Subcutaneous abdominal adipose tissue (tissue), 5 donors: ENCODE measurements around the gene TMEM208.
A peak's percentile ranks its signal among the peaks of the same experiment; 100 is the strongest.

Experiments
- H3K27ac ChIP-seq: one replicate; pipeline ENCODE4 v1.7.0; 2013; ENCODE audit warnings: low read depth, mild to moderate bottlenecking, inconsistent platforms, low read length, moderate library complexity
- H3K27me3 ChIP-seq, 5 donors: one replicate each; pipeline ENCODE4 v1.7.0; 2013; ENCODE audit warnings: low read length in 5 of 5, inconsistent platforms in 1 of 5; ENCODE audit not compliant: control insufficient read depth in 5 of 5, insufficient read depth in 4 of 5
- H3K36me3 ChIP-seq, 5 donors: one replicate each; pipeline ENCODE4 v1.7.0; 2013; ENCODE audit warnings: low read length in 5 of 5; ENCODE audit not compliant: control insufficient read depth in 5 of 5, insufficient read depth in 5 of 5
- H3K4me1 ChIP-seq, 5 donors: one replicate each; pipeline ENCODE4 v1.7.0; 2013; ENCODE audit warnings: low read length in 5 of 5, mild to moderate bottlenecking in 3 of 5, moderate library complexity in 1 of 5; ENCODE audit not compliant: control insufficient read depth in 5 of 5, insufficient read depth in 5 of 5
- H3K4me3 ChIP-seq, 5 donors: one replicate each; pipeline ENCODE4 v1.7.0; 2013; ENCODE audit warnings: low read length in 5 of 5, low read depth in 1 of 5
- H3K9ac ChIP-seq, 5 donors: one replicate each; pipeline ENCODE4 v1.7.0; 2013; ENCODE audit warnings: low read length in 5 of 5, mild to moderate bottlenecking in 4 of 5, moderate library complexity in 3 of 5
- H3K9me3 ChIP-seq, 5 donors: one replicate each; pipeline ENCODE4 v1.7.0; 2013; ENCODE audit warnings: low read length in 5 of 5; ENCODE audit not compliant: control insufficient read depth in 5 of 5
- donor health status: healthy.
- donor health status: healthy.
- donor health status: healthy.
- donor health status: healthy.
- donor health status: healthy.

The TMEM208 gene

DNA sequence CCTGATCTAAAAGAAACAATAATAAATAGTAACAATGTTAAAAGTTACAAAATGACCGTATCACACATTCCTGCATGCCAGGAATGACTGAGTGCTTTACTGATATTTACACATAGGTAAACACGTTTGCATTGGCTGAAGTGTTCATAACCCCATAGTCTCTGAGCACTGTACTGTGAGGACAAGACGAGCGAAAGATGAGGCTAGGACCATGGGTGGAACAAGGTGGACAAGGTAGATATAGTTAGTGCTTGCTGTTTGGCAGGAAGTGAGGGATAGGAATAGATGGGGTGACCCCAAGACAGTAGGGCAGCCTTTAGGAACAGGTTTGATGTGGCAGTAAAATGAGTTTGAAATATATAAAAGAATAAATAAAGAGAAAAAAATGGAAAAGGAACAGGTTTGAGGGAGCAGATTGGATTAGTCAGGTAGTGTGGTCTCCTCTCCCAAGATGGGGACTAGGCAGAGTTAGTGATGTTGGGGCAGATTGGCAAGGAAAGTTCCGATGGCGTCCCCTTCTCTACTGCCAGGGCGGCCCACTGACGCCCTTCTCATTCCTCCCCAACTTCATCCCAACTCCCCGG lies 35.4 kb upstream of the TMEM208 start:
- peaks cover 18 to 50% (median 26%) of the 10 kb centered on the region in 5 donors for H3K4me1 ChIP-seq
- H3K4me3 ChIP-seq: peak overlapping the region in 4 of 5 donors; percentile 53 to 98 (median 84)
- H3K27me3 ChIP-seq: no peaks in the 10 kb centered on the region
- peaks cover 0 to 34% (median 29%) of the 10 kb centered on the region in 5 donors for H3K36me3 ChIP-seq
- H3K27ac ChIP-seq: no peak overlapping the region
- no peak overlapping the region for H3K9ac ChIP-seq
- no peaks in the 10 kb centered on the region for H3K9me3 ChIP-seq

DNA sequence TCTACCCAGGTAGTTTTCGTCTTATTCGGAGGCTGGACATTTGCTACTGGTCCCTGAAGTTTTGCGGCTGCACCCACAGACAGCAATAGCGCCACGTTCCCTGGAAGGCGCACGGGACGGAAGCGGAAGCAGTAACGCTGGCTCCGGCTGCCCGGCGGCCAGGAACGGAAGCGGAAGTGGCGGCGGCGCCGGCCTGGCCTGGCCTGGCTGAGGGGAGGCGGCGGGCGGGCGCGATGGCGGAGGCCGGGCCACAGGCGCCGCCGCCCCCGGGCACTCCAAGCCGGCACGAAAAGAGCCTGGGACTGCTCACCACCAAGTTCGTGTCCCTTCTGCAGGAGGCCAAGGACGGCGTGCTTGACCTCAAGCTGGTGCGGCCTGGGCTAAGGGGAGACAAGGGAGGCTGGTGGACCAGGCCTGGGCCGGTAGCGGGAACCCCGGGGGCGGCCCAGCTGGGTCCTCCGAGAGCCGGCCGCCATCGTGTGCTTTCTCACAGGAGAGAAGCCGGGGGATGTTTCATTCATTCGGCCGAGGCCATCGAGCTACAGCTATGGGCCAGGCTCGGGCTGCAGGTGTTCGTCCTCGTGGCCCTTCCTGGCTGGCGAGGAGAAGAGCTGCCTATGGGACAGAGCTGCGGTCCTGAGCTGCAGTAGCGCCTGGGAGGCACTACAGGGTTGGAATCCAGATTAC lies 34.8 kb upstream of the TMEM208 start, which contains the start of gene E2F4:
Gene E2F4 (plus strand): TSS at position 161 of the 687 bp plus-strand sequence. CDS start 73 bp downstream, at position 234.
- Histone ChIP-seq H3K27ac (peak within 1 kb of the TSS; percentile 79), H3K4me1 (peaks cover 18 to 52% (median 27%) of the 10 kb centered on the region in 5 donors)

DNA sequence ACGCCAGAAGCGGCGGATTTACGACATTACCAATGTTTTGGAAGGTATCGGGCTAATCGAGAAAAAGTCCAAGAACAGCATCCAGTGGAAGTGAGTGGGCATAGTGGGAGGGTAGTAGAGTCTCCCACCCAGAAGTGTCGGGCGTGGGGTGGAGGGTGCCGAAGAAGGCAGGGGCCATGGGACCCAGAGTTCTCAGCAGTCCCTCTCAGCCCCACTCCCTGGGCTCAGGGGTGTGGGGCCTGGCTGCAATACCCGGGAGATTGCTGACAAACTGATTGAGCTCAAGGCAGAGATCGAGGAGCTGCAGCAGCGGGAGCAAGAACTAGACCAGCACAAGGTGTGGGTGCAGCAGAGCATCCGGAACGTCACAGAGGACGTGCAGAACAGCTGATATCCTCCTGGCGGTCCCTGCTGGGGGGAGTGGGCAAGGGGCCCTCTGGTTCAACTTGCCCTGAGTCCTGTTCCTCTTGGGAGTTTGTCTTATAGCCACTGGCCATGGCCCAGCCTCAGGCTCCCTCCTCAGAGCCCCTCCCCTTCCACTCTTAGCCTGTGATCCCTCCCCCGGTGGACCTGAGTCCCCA lies 34.1 kb upstream of the TMEM208 start:
- Histone ChIP-seq H3K9ac (peak overlapping the region; percentile 84 to 100 (median 96)), H3K9me3 (no peaks in the 10 kb centered on the region), H3K4me3 (peak overlapping the region; percentile 75 to 98 (median 95)), H3K36me3 (peaks cover 0 to 45% (median 41%) of the 10 kb centered on the region in 5 donors), H3K27ac (peak overlapping the region; percentile 79), H3K27me3 (no peaks in the 10 kb centered on the region), H3K4me1 (peaks cover 18 to 59% (median 34%) of the 10 kb centered on the region in 5 donors)

More for the DNA sequence above, 34.8 kb upstream of the TMEM208 start, which contains the start of gene E2F4:
- Histone ChIP-seq H3K9me3 (no peaks in the 10 kb centered on the region), H3K9ac (peak within 1 kb of the TSS; percentile 84 to 100 (median 96)), H3K27me3 (no peaks in the 10 kb centered on the region), H3K36me3 (peaks cover 0 to 40% (median 34%) of the 10 kb centered on the region in 5 donors), H3K4me3 (peak within 1 kb of the TSS; percentile 75 to 98 (median 95))

DNA sequence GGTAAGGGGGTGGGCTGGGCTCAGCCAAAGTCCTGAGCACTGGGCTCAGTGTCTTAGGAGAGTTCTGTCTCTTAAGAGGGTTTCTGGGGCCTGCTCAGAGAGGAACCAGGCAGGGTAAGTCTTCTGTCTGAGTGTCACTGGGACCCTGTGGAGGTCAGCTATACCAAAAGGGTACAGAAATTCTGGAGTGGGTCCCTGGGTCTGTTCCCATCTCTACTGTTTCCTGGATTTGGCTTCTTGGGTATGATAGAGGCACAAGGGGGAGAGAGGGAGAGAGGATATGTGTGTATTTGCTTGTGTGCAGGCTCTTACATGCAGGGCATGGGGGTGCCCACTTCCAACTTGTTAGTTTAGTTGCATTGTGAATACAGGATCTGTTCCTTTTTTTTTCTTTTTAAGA lies 33.4 kb upstream of the TMEM208 start:
- H3K4me1 ChIP-seq: peaks cover 19 to 64% (median 41%) of the 10 kb centered on the region in 5 donors

DNA sequence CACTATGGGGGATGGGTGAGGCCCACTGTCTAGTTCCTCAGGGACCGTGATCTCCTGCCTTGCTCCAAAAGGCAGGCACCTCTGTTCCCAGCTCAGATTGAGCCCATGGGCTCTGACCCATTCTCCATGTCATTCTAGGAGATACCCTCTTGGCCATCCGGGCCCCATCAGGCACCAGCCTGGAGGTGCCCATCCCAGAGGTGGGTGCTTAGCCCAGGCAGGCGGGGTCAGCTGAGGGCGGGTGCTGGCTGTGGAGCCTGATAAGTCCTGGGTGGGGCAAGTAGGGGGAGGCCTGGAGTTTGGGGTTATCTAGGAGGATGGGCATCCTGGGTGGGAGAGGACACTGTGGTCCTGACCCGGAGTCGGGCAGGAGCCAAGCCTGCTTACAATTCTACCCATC lies 32.7 kb upstream of the TMEM208 start:
- peaks cover 0 to 51% (median 47%) of the 10 kb centered on the region in 5 donors for H3K36me3 ChIP-seq
- peaks cover 19 to 69% (median 48%) of the 10 kb centered on the region in 5 donors for H3K4me1 ChIP-seq
- no peak overlapping the region for H3K27ac ChIP-seq
- no peak overlapping the region for H3K4me3 ChIP-seq
- no peaks in the 10 kb centered on the region for H3K9me3 ChIP-seq
- H3K27me3 ChIP-seq: no peaks in the 10 kb centered on the region
- H3K9ac ChIP-seq: peak overlapping the region in 3 of 5 donors; percentile 29 to 100 (median 100)

More for the DNA sequence above, 33.4 kb upstream of the TMEM208 start:
- peaks cover 0 to 51% (median 47%) of the 10 kb centered on the region in 5 donors for H3K36me3 ChIP-seq
- H3K9me3 ChIP-seq: no peaks in the 10 kb centered on the region
- H3K27me3 ChIP-seq: no peaks in the 10 kb centered on the region
- peak overlapping the region in 3 of 5 donors; percentile 75 to 98 (median 94) for H3K4me3 ChIP-seq
- H3K27ac ChIP-seq: no peak overlapping the region
- H3K9ac ChIP-seq: peak overlapping the region; percentile 29 to 100 (median 92)

DNA sequence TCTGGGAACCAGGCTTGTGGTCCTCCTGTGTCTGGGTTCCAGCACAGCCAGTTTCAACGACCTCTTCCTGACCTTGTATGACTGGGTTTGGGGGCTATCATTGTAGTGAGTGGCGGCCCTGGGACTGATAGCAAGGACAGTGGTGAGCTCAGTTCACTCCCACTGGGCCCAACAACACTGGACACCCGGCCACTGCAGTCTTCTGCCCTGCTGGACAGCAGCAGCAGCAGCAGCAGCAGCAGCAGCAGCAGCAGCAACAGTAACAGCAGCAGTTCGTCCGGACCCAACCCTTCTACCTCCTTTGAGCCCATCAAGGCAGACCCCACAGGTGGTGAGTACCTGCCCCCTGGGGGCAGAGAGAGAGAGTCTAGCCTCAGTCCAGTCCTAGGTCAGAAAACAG lies 31.3 kb upstream of the TMEM208 start:
- Histone ChIP-seq H3K9me3 (no peaks in the 10 kb centered on the region), H3K27ac (no peak overlapping the region), H3K27me3 (no peaks in the 10 kb centered on the region), H3K36me3 (peaks cover 0 to 59% (median 52%) of the 10 kb centered on the region in 5 donors), H3K4me1 (peaks cover 18 to 60% (median 52%) of the 10 kb centered on the region in 5 donors), H3K4me3 (no peak overlapping the region), H3K9ac (no peak overlapping the region)

DNA sequence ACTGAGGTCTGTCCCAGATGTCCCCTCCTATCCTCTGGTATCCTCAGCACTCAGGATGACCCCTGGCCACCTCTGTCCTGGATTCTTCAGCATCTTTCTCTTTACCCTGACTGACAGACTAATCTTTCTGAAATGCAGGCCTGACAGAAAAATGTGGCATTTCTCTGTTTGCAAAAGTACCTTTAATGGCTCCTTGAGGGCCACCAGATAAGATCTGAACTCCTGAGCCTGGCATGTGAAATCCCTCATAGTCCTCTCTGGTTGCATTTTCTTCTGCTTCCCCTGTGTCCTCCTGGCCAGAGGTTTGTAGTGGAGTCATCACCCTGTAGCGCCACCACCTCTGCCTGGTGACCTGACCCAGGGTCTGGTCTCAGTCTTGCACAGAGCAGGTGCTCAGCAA lies 30.0 kb upstream of the TMEM208 start:
- Histone ChIP-seq H3K9me3 (no peaks in the 10 kb centered on the region), H3K27ac (no peak overlapping the region), H3K9ac (no peak overlapping the region), H3K36me3 (peaks cover 0 to 68% (median 59%) of the 10 kb centered on the region in 5 donors), H3K4me1 (peaks cover 15 to 48% (median 46%) of the 10 kb centered on the region in 5 donors), H3K27me3 (no peaks in the 10 kb centered on the region), H3K4me3 (no peak overlapping the region)

DNA sequence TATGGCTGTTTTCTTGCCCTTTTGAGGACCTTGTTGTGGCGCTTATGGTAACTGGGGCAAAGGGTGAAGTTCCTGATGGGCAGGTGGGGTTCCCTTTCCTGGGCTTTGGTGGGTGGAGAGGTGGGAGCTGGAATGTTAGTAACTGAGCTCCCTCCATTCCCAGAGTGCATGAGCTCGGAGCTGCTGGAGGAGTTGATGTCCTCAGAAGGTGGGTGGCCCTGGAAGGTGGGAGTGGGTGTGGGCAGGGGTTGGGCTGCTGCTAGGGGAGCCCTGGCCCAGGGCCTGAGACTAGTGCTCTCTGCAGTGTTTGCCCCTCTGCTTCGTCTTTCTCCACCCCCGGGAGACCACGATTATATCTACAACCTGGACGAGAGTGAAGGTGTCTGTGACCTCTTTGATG lies 29.2 kb upstream of the TMEM208 start:
- peaks cover 11 to 43% (median 41%) of the 10 kb centered on the region in 5 donors for H3K4me1 ChIP-seq

DNA sequence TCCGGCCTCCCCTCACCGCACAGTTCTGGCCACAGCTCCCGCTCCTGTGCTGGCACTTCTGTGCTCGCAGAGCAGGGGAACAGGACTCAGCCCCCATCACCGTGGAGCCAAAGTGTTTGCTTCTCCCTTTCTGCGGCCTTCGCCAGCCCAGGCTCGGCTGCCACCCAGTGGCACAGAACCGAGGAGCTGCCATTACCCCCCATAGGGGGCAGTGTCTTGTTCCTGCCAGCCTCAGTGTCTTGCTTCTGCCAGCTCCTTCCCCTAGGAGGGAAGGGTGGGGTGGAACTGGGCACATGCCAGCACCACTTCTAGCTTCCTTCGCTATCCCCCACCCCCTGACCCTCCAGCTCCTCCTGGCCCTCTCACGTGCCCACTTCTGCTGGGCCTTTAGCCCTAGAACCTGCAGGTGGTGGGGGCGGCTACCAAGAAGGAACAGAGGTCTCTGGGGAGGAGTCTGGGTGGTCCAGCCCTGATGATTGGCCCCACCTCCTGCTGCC lies 28.6 kb upstream of the TMEM208 start:
- Histone ChIP-seq H3K36me3 (peaks cover 0 to 82% (median 72%) of the 10 kb centered on the region in 5 donors), H3K4me1 (peaks cover 7 to 37% (median 35%) of the 10 kb centered on the region in 5 donors), H3K27ac (no peak overlapping the region), H3K27me3 (no peaks in the 10 kb centered on the region), H3K9me3 (no peaks in the 10 kb centered on the region), H3K4me3 (no peak overlapping the region), H3K9ac (no peak overlapping the region)

More for the DNA sequence above, 29.2 kb upstream of the TMEM208 start:
- Histone ChIP-seq H3K9ac (no peak overlapping the region), H3K9me3 (no peaks in the 10 kb centered on the region), H3K27ac (no peak overlapping the region), H3K27me3 (no peaks in the 10 kb centered on the region), H3K36me3 (peaks cover 0 to 76% (median 66%) of the 10 kb centered on the region in 5 donors), H3K4me3 (no peak overlapping the region)
